K562 (cell line): ENCODE results near the gene NDUFB10. TPM values are rescaled to one million over a fixed set of nuclear protein-coding genes. Genes with fewer than 3 reads are reported as not detected.
A peak's percentile ranks its signal among the peaks of the same experiment; 100 is the strongest.

Source experiments
- TEAD4 ChIP-seq, 2 experiments: sonication (generic) in 1 of 2; formaldehyde crosslinking in 1 of 2; IDR thresholded peaks; 2 replicates each; pipeline versions ENCODE4 v1.6.1 to v1.8.0; 2012 to 2022; ENCODE audit warnings: borderline replicate concordance in 1 of 2, inconsistent platforms in 1 of 2, low read length in 1 of 2, mild to moderate bottlenecking in 1 of 2, missing genetic modification reagents in 1 of 2
- XRCC3 ChIP-seq: fragments of 450-650 bp; IDR thresholded peaks from 2 replicates; pipeline ENCODE4 v1.6.1; 2017; ENCODE audit warnings: mild to moderate bottlenecking, moderate library complexity
- ZBTB7A ChIP-seq: IDR thresholded peaks from 2 replicates; pipeline ENCODE4 v1.6.1; 2011; ENCODE audit warnings: low read depth, mild to moderate bottlenecking, low read length, moderate library complexity, borderline replicate concordance; ENCODE audit not compliant: control insufficient read depth
- ZNF316 ChIP-seq: fragments of 450-650 bp; IDR thresholded peaks from 2 replicates; pipeline ENCODE4 v1.6.1; 2016
- polyA plus RNA-seq, 8 experiments: library from polyadenylated mRNA; depleted of rRNA in 4 of 8; stranded (reverse) in 5 of 8; unstranded in 3 of 8; fragments of >200 nt; fragmentation: Nextera tagmentation in 2 of 8; fragmentation: Illumina TruSeq in 1 of 8; extraction: Ambion mirVana in 2 of 8; extraction: Trizol in 1 of 8; gene quantifications; 2 replicates each; pipeline versions ENCODE4 v1.2.1 to v1.2.3, GENCODE V29; 2011 to 2014; ENCODE audit warnings: inconsistent platforms in 1 of 8, missing spikeins in 1 of 8
- total RNA-seq, 7 experiments: library from RNA; depleted of rRNA in 6 of 7; stranded (reverse); fragments of >200 nt in 6 of 7; fragmentation: Illumina TruSeq in 2 of 7; extraction: Trizol in 2 of 7; gene quantifications; 2 replicates each; pipeline versions ENCODE4 v1.2.1 to v1.2.3, GENCODE V29; 2011 to 2021; ENCODE audit warnings: low replicate concordance in 1 of 7
- TF ChIP-seq, protein P1 (sequence below), 2 experiments: IDR thresholded peaks; 2 replicates each; pipeline ENCODE4 v1.6.1; 2012; ENCODE audit warnings: improper control_type of control experiment in 2 of 2, low read depth in 2 of 2, low read length in 2 of 2, borderline replicate concordance in 1 of 2
- TF ChIP-seq, protein P2 (sequence below): fragments of 450-650 bp; formaldehyde crosslinking; IDR thresholded peaks from 2 replicates; pipeline ENCODE4 v1.4.0; 2022; ENCODE audit warnings: missing genetic modification characterization
- TF ChIP-seq, protein P3 (sequence below): fragments of 200-600 bp; sonication (generic); IDR thresholded peaks from one replicate; pipeline ENCODE4 v1.6.1; 2012; ENCODE audit warnings: mild to moderate bottlenecking, low read depth, low read length, inconsistent platforms

The NDUFB10 gene
- total and polyA plus RNA-seq, 9 of the 15 experiments (the other 6 are each of a cell fraction or from before 2014, with no cell fraction given), result 69.3 to 527 (median 161) TPM

DNA sequence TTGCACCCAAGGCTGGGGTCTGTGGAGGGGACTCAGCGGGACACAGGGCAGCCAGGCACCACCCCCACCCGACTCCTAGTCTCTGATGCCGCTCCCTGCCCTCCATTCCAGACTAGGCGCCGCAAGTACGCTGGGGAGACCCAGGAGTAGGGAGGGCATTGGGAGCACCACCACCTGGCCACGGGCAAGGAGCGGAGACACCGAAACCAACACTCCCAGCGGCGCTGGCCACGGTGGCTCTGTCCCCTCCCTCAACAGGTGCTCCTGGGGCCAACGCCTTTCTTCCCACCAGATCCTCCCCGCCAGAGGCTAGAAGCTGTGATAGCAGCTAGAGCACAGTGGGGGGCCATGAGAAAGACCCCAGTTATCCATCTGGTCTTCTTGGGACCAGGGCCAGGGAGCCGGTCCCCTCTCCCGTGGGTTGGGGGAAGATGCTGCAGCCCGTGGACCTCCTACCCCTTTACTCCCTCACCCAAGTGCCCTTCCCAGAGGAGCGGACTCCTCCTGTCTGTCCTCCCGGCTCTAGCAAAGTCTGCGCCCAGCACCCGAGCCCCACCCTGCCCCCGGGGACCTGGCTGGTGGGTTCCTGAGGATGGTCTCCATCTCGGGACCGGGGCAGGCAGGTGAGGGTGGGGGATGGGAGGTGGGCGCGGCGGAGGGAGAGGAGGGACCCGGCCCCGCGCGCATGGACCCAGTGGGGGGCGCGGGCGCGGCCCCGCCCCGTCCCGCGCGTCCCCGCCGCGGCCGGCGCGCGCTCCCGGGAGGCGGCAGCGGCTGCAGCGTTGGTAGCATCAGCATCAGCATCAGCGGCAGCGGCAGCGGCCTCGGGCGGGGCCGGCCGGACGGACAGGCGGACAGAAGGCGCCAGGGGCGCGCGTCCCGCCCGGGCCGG lies 30.1 kb downstream of the NDUFB10 start, which contains the start of gene SYNGR3 (continued):
- TF ChIP-seq, protein P1, sequence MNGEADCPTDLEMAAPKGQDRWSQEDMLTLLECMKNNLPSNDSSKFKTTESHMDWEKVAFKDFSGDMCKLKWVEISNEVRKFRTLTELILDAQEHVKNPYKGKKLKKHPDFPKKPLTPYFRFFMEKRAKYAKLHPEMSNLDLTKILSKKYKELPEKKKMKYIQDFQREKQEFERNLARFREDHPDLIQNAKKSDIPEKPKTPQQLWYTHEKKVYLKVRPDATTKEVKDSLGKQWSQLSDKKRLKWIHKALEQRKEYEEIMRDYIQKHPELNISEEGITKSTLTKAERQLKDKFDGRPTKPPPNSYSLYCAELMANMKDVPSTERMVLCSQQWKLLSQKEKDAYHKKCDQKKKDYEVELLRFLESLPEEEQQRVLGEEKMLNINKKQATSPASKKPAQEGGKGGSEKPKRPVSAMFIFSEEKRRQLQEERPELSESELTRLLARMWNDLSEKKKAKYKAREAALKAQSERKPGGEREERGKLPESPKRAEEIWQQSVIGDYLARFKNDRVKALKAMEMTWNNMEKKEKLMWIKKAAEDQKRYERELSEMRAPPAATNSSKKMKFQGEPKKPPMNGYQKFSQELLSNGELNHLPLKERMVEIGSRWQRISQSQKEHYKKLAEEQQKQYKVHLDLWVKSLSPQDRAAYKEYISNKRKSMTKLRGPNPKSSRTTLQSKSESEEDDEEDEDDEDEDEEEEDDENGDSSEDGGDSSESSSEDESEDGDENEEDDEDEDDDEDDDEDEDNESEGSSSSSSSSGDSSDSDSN (IDR thresholded peaks at IDR 0.05; ENCODE audit: borderline replicate concordance in 1 of 2, low read depth in 2 of 2, low read length in 2 of 2), result 0 out of 4 replicates have a peak, but pooled peaks of 1 of the 2 experiments have one; percentile 40
- 0 out of 2 replicates have a peak, but pooled peaks have one; percentile 4 for TF ChIP-seq ZBTB7A
- TF ChIP-seq TEAD4 (IDR thresholded peaks at IDR 0.05; ENCODE audit: low read length), result no peak
- TF ChIP-seq TEAD4 (CRISPR knock-in tag; IDR thresholded peaks at IDR 0.05; ENCODE audit: borderline replicate concordance), result no peak
- no peak for TF ChIP-seq ZNF316
- TF ChIP-seq, protein P2, sequence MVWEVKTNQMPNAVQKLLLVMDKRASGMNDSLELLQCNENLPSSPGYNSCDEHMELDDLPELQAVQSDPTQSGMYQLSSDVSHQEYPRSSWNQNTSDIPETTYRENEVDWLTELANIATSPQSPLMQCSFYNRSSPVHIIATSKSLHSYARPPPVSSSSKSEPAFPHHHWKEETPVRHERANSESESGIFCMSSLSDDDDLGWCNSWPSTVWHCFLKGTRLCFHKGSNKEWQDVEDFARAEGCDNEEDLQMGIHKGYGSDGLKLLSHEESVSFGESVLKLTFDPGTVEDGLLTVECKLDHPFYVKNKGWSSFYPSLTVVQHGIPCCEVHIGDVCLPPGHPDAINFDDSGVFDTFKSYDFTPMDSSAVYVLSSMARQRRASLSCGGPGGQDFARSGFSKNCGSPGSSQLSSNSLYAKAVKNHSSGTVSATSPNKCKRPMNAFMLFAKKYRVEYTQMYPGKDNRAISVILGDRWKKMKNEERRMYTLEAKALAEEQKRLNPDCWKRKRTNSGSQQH, result no peak
- TF ChIP-seq XRCC3, result no peak
- TF ChIP-seq, protein P3, sequence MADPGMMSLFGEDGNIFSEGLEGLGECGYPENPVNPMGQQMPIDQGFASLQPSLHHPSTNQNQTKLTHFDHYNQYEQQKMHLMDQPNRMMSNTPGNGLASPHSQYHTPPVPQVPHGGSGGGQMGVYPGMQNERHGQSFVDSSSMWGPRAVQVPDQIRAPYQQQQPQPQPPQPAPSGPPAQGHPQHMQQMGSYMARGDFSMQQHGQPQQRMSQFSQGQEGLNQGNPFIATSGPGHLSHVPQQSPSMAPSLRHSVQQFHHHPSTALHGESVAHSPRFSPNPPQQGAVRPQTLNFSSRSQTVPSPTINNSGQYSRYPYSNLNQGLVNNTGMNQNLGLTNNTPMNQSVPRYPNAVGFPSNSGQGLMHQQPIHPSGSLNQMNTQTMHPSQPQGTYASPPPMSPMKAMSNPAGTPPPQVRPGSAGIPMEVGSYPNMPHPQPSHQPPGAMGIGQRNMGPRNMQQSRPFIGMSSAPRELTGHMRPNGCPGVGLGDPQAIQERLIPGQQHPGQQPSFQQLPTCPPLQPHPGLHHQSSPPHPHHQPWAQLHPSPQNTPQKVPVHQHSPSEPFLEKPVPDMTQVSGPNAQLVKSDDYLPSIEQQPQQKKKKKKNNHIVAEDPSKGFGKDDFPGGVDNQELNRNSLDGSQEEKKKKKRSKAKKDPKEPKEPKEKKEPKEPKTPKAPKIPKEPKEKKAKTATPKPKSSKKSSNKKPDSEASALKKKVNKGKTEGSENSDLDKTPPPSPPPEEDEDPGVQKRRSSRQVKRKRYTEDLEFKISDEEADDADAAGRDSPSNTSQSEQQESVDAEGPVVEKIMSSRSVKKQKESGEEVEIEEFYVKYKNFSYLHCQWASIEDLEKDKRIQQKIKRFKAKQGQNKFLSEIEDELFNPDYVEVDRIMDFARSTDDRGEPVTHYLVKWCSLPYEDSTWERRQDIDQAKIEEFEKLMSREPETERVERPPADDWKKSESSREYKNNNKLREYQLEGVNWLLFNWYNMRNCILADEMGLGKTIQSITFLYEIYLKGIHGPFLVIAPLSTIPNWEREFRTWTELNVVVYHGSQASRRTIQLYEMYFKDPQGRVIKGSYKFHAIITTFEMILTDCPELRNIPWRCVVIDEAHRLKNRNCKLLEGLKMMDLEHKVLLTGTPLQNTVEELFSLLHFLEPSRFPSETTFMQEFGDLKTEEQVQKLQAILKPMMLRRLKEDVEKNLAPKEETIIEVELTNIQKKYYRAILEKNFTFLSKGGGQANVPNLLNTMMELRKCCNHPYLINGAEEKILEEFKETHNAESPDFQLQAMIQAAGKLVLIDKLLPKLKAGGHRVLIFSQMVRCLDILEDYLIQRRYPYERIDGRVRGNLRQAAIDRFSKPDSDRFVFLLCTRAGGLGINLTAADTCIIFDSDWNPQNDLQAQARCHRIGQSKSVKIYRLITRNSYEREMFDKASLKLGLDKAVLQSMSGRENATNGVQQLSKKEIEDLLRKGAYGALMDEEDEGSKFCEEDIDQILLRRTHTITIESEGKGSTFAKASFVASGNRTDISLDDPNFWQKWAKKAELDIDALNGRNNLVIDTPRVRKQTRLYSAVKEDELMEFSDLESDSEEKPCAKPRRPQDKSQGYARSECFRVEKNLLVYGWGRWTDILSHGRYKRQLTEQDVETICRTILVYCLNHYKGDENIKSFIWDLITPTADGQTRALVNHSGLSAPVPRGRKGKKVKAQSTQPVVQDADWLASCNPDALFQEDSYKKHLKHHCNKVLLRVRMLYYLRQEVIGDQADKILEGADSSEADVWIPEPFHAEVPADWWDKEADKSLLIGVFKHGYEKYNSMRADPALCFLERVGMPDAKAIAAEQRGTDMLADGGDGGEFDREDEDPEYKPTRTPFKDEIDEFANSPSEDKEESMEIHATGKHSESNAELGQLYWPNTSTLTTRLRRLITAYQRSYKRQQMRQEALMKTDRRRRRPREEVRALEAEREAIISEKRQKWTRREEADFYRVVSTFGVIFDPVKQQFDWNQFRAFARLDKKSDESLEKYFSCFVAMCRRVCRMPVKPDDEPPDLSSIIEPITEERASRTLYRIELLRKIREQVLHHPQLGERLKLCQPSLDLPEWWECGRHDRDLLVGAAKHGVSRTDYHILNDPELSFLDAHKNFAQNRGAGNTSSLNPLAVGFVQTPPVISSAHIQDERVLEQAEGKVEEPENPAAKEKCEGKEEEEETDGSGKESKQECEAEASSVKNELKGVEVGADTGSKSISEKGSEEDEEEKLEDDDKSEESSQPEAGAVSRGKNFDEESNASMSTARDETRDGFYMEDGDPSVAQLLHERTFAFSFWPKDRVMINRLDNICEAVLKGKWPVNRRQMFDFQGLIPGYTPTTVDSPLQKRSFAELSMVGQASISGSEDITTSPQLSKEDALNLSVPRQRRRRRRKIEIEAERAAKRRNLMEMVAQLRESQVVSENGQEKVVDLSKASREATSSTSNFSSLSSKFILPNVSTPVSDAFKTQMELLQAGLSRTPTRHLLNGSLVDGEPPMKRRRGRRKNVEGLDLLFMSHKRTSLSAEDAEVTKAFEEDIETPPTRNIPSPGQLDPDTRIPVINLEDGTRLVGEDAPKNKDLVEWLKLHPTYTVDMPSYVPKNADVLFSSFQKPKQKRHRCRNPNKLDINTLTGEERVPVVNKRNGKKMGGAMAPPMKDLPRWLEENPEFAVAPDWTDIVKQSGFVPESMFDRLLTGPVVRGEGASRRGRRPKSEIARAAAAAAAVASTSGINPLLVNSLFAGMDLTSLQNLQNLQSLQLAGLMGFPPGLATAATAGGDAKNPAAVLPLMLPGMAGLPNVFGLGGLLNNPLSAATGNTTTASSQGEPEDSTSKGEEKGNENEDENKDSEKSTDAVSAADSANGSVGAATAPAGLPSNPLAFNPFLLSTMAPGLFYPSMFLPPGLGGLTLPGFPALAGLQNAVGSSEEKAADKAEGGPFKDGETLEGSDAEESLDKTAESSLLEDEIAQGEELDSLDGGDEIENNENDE, result no peak
